Keratinocyte (primary cell): ENCODE results near the gene FOXD2.

Source experiments
- EZH2 ChIP-seq: IDR thresholded peaks from one replicate; pipeline ENCODE4 v1.6.1; 2012; ENCODE audit warnings: inconsistent platforms, mild to moderate bottlenecking, low read length, moderate library complexity
- TF ChIP-seq, protein P1 (sequence below), 3 experiments: IDR thresholded peaks in 1 of 3; conservative IDR thresholded peaks in 1 of 3; optimal IDR thresholded peaks in 1 of 3; 2 replicates in 2 of 3; 3 replicates in 1 of 3; pipeline versions ENCODE3 to v1.5.1; 2011; ENCODE audit warnings: low read length in 3 of 3, mild to moderate bottlenecking in 3 of 3, moderate library complexity in 2 of 3, control low read depth in 1 of 3, inconsistent platforms in 1 of 3; ENCODE audit not compliant: insufficient read depth in 2 of 3; ENCODE audit errors: extremely low read depth in 1 of 3

DNA sequence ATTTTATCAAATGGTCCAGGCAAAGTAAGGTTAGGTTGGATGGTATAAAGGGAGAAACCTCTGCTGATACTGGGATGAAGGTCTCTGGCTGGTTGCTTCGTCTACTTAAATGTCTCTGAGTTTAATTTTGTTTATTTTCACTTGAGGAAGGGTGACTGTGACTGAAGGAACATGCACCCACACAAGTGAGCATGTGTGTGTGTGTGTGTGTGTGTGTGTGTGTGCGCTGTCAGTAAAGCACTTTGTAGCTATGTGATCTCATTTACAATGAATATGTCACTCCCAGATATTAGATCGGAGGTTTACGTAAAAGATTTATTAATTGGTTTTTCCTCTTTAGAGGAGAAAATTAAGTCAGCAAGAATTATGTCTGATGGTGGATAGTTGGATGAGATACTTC, 4.4 kb downstream of the FOXD2 start:
- TF ChIP-seq, protein P1, sequence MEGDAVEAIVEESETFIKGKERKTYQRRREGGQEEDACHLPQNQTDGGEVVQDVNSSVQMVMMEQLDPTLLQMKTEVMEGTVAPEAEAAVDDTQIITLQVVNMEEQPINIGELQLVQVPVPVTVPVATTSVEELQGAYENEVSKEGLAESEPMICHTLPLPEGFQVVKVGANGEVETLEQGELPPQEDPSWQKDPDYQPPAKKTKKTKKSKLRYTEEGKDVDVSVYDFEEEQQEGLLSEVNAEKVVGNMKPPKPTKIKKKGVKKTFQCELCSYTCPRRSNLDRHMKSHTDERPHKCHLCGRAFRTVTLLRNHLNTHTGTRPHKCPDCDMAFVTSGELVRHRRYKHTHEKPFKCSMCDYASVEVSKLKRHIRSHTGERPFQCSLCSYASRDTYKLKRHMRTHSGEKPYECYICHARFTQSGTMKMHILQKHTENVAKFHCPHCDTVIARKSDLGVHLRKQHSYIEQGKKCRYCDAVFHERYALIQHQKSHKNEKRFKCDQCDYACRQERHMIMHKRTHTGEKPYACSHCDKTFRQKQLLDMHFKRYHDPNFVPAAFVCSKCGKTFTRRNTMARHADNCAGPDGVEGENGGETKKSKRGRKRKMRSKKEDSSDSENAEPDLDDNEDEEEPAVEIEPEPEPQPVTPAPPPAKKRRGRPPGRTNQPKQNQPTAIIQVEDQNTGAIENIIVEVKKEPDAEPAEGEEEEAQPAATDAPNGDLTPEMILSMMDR (optimal IDR thresholded peaks at IDR 0.05 in 1 of 3, IDR thresholded peaks at IDR 0.05 in 1 of 3, conservative IDR thresholded peaks at IDR 0.05 in 1 of 3; ENCODE audit: extremely low read depth in 1 of 3, insufficient read depth in 2 of 3, low read length in 3 of 3), result no peak
- TF ChIP-seq EZH2, result no peak
